Ascending aorta (tissue), 2 donors: Measurements from ENCODE around the gene FAR1. TPM values are rescaled to one million over a fixed set of nuclear protein-coding genes. Genes with fewer than 3 reads are reported as not detected.

Experiments used
- DNase-seq, 2 donors: peaks; one replicate each; pipeline ENCODE4 v3.0.0-alpha.2; 2019; ENCODE audit warnings: low spot score in 2 of 2
- H3K27ac ChIP-seq, 2 donors: fragments of 200-600 bp; sonication (generic); one replicate each; pipeline ENCODE4 v1.5.1; 2016 to 2017; ENCODE audit warnings: mild to moderate bottlenecking in 1 of 2
- H3K27me3 ChIP-seq: fragments of 200-600 bp; sonication (generic); one replicate; pipeline ENCODE4 v1.5.1; 2017
- H3K36me3 ChIP-seq, 2 donors: fragments of 200-600 bp; sonication (generic); one replicate each; pipeline ENCODE4 v1.5.1; 2016
- H3K4me1 ChIP-seq, 2 donors: fragments of 200-600 bp; sonication (generic); one replicate each; pipeline ENCODE4 v1.5.1; 2016 to 2017; ENCODE audit warnings: mild to moderate bottlenecking in 1 of 2
- H3K4me3 ChIP-seq, 2 donors: fragments of 200-600 bp; sonication (generic); one replicate each; pipeline ENCODE4 v1.5.1; 2016 to 2017; ENCODE audit warnings: mild to moderate bottlenecking in 1 of 2
- H3K9me3 ChIP-seq, 2 donors: fragments of 200-600 bp; sonication (generic); one replicate each; pipeline ENCODE4 v1.5.1; 2016
- CTCF ChIP-seq, 3 experiments: fragments of 200-600 bp in 2 of 3; fragments of 450-650 bp in 1 of 3; sonication (generic) in 2 of 3; IDR thresholded peaks; one replicate each; pipeline ENCODE4 v1.5.1; 2016 to 2019; ENCODE audit warnings: antibody characterized with exemption in 3 of 3, mild to moderate bottlenecking in 1 of 3, moderate library complexity in 1 of 3
- intact Hi-C: fragments of 100-400 bp; cut with DNase I; formaldehyde crosslinking; loops from one replicate; pipeline ENCODE4 v1.15.1; 2023
- total RNA-seq: library from RNA; depleted of rRNA; stranded (reverse); fragments of >200 nt; gene quantifications from one replicate; pipeline ENCODE4 v1.1.0, GENCODE V29; 2016

FAR1 gene
- total RNA-seq, 1 donor from 2014 or later: 66.0 TPM

GRCh38 chr11:13718394-13718793, 49.9 kb downstream of the FAR1 start:
- DNase-seq: no peak
- Histone ChIP-seq H3K4me3 (no peak overlapping the region), H3K4me1 (no peaks in the 10 kb centered on the region), H3K27me3 (no peaks in the 10 kb centered on the region), H3K27ac (no peak overlapping the region), H3K36me3 (peaks cover 12 to 54% of the 10 kb centered on the region in 2 donors), H3K9me3 (no peaks in the 10 kb centered on the region)
- intact Hi-C loops: no loop called here
- no peak for TF ChIP-seq CTCF (IDR thresholded peaks at IDR 0.05)

- Histone ChIP-seq H3K4me1 (no peaks in the 10 kb centered on the region), H3K27me3 (no peaks in the 10 kb centered on the region), H3K27ac (no peak overlapping the region), H3K9me3 (no peaks in the 10 kb centered on the region), H3K4me3 (no peak overlapping the region), H3K36me3 (peaks cover 7 to 47% of the 10 kb centered on the region in 2 donors)
- TF ChIP-seq CTCF (IDR thresholded peaks at IDR 0.05): no peak
- intact Hi-C loops: no loop called here
- no peak for DNase-seq
Measured at GRCh38 chr11:13720940-13721339, 52.5 kb downstream of the FAR1 start.

- no peaks in the 10 kb centered on the region for H3K9me3 ChIP-seq
- H3K36me3 ChIP-seq: peaks cover 4 to 44% of the 10 kb centered on the region in 2 donors
- no peaks in the 10 kb centered on the region for H3K4me1 ChIP-seq
- no peak for DNase-seq
- intact Hi-C loops: no loop called here
- no peak overlapping the region for H3K27ac ChIP-seq
- no peak overlapping the region for H3K4me3 ChIP-seq
- TF ChIP-seq CTCF (IDR thresholded peaks at IDR 0.05): no peak
- H3K27me3 ChIP-seq: no peaks in the 10 kb centered on the region
Measured at GRCh38 chr11:13721760-13722159, 53.3 kb downstream of the FAR1 start.

- Histone ChIP-seq H3K4me1 (no peaks in the 10 kb centered on the region), H3K4me3 (no peak overlapping the region), H3K36me3 (peaks cover 23 to 61% of the 10 kb centered on the region in 2 donors), H3K9me3 (no peaks in the 10 kb centered on the region), H3K27ac (no peak overlapping the region), H3K27me3 (no peaks in the 10 kb centered on the region)
- TF ChIP-seq CTCF (IDR thresholded peaks at IDR 0.05): no peak
- intact Hi-C loops: no loop called here
- no peak for DNase-seq
Measured at GRCh38 chr11:13726456-13726855, 58.0 kb downstream of the FAR1 start.

- no peaks in the 10 kb centered on the region for H3K9me3 ChIP-seq
- H3K4me3 ChIP-seq: no peak overlapping the region
- H3K4me1 ChIP-seq: no peaks in the 10 kb centered on the region
- no peak for DNase-seq
- no peak overlapping the region for H3K27ac ChIP-seq
- TF ChIP-seq CTCF (IDR thresholded peaks at IDR 0.05): no peak
- H3K36me3 ChIP-seq: peaks cover 18 to 53% of the 10 kb centered on the region in 2 donors
- intact Hi-C loops: no loop called here
- H3K27me3 ChIP-seq: no peaks in the 10 kb centered on the region
Measured at GRCh38 chr11:13728076-13728475, 59.6 kb downstream of the FAR1 start.

- H3K4me3 ChIP-seq: no peak overlapping the region
- no peak for TF ChIP-seq CTCF (IDR thresholded peaks at IDR 0.05)
- no peaks in the 10 kb centered on the region for H3K4me1 ChIP-seq
- H3K27me3 ChIP-seq: no peaks in the 10 kb centered on the region
- intact Hi-C loops: no loop called here
- no peak overlapping the region for H3K27ac ChIP-seq
- peaks cover 0 to 5% of the 10 kb centered on the region in 2 donors for H3K36me3 ChIP-seq
- no peaks in the 10 kb centered on the region for H3K9me3 ChIP-seq
- no peak for DNase-seq
Measured at GRCh38 chr11:13734530-13734929, 66.1 kb downstream of the FAR1 start.
